Pancreas (tissue), 10 donors: ENCODE results near the gene ARMC6. TPM values are rescaled to one million over a fixed set of nuclear protein-coding genes. Genes with fewer than 3 reads are reported as not detected.
A peak's percentile ranks its signal among the peaks of the same experiment; 100 is the strongest.

ENCODE experiments used
- ATAC-seq, 4 donors: fragments of 200-7000 bp; cut with Tn5 transposase; one replicate each; pipeline versions ENCODE4 v1.8.0 to v1.9.1; 2020; ENCODE audit warnings: mild to moderate bottlenecking in 4 of 4, moderate library complexity in 4 of 4
- DNase-seq, 6 donors: peaks; one replicate each; pipeline ENCODE4 v3.0.0-alpha.2; 2020
- FAIRE-seq: peaks from 2 replicates; lab custom pipeline; 2012; peaks lifted over from hg19 to GRCh38; lab: Jason Lieb, UNC
- H3K27ac ChIP-seq, 4 donors: fragments of 200-600 bp; sonication (generic); 1 replicate in 3 of 4; 2 replicates in 1 of 4; pipeline versions ENCODE4 v1.5.0 to v1.8.0; 2020
- H3K27me3 ChIP-seq, 4 donors: fragments of 200-600 bp; one replicate each; pipeline ENCODE4 v1.8.0; 2021
- H3K36me3 ChIP-seq, 3 donors: fragments of 200-600 bp; sonication (generic) in 1 of 3; one replicate each; pipeline versions ENCODE4 v1.5.0 to v1.8.0; 2020 to 2021
- H3K4me1 ChIP-seq, 3 donors: fragments of 200-600 bp; one replicate each; pipeline ENCODE4 v1.8.0; 2021
- H3K4me3 ChIP-seq, 4 donors: fragments of 200-600 bp; sonication (generic) in 2 of 4; one replicate each; pipeline versions ENCODE4 v1.5.0 to v1.8.0; 2020 to 2021
- H3K9me3 ChIP-seq, 4 donors: fragments of 200-600 bp; one replicate each; pipeline ENCODE4 v1.8.0; 2021
- WGBS, 2 donors: extraction: QIAGEN DNeasy Blood & Tissue Kit; methylation state at CpG; one replicate each; pipeline ENCODE4 v1.1.7; 2013; 5-methylcytosine and 5-hydroxymethylcytosine counted together
- intact Hi-C, 3 donors: fragments of 100-400 bp; cut with DNase I; formaldehyde crosslinking; loops; one replicate each; pipeline versions ENCODE4 v1.11.1 to v1.14.2; 2022
- polyA plus RNA-seq, 2 donors: library from polyadenylated mRNA; stranded (reverse); fragments of 200-250 nt; gene quantifications; one replicate each; pipeline ENCODE4 v1.2.3, GENCODE V29; 2013
- total RNA-seq, 6 donors: library from RNA; stranded (reverse); fragmentation: NEBNext Ultra II Directional in 4 of 6; extraction: Animal tissue kit (Norgen Biotek cat#: 25700) in 4 of 6; gene quantifications; one replicate each; pipeline versions ENCODE4 v1.2.1 to v1.2.4, GENCODE V29; 2021 to 2023
- TF ChIP-seq, protein P1 (sequence below), 4 donors: fragments of 200-600 bp; sonication (generic) in 3 of 4; IDR thresholded peaks; one replicate each; pipeline versions ENCODE4 v1.5.0 to v1.8.0; 2021; ENCODE audit warnings: antibody characterized with exemption in 4 of 4
- donor health status: healthy with polysubstance abuse.
- donor health status: DM: no; HTN: no; CAD: no; lungs with moderate emphysema.
- donor health status: DM: no; HTN: no; CAD: no.
- donor health status: control.
- donor health status: control.
- donor health status: Bipolar disorder and iron deficiency.
- donor health status: DM: yes; HTN: yes; CAD: no.
- donor health status: DM: no; HTN: no; CAD: no.
- donor health status: DM: no; HTN: no; CAD: no.
- donor health status: DM: yes; HTN: yes; CAD: no.

Gene ARMC6
- total and polyA plus RNA-seq, 8 donors = 3.1 to 18.3 (median 7.9) TPM

DNA sequence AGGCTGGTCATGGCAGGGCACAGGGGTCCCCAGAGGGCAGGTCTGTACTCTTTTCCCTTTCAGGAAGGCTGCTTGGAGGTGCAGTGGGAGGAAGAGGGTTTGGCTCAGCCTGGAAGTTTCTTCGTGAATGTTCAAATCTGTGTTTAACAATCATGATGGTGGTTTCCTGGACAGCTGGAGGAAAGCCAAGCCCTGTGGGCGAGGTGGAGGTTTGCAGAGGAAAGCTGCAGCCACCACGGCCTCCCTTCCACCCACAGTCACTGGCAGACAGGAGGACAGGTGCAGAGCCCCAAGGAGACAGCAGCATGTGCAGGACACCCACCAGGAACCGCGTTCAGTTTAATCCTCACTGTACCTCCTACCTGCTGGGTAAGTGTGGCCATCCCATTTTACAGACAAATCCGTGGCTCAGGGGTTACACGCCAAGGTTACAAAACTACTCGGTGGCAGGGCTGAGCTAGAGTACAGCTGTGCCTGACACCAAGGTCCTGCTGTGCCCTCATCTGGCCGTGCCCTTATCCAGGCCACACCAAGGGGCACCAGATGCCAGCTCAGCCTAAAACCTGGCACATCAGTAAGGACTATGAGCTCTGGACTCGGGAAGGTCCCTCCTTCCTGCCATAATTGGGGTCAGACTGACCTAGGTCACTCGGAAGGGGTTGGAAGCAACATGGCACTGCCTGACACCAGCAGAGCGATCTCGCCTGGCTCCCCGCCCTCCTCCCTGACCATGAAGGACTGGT is 34.2 kb upstream of the ARMC6 start:
- Histone ChIP-seq H3K4me3 (no peak overlapping the region), H3K27me3 (no peaks in the 10 kb centered on the region), H3K4me1 (no peaks in the 10 kb centered on the region), H3K9me3 (no peaks in the 10 kb centered on the region), H3K36me3 (peaks cover 0 to 29% (median 5%) of the 10 kb centered on the region in 3 donors), H3K27ac (no peak overlapping the region)
- WGBS, 2 donors = 70 to 71% methylated on average over 14 of the region's 14 CpGs
- ATAC-seq = no peak
- no peak for DNase-seq
- TF ChIP-seq, protein P1, sequence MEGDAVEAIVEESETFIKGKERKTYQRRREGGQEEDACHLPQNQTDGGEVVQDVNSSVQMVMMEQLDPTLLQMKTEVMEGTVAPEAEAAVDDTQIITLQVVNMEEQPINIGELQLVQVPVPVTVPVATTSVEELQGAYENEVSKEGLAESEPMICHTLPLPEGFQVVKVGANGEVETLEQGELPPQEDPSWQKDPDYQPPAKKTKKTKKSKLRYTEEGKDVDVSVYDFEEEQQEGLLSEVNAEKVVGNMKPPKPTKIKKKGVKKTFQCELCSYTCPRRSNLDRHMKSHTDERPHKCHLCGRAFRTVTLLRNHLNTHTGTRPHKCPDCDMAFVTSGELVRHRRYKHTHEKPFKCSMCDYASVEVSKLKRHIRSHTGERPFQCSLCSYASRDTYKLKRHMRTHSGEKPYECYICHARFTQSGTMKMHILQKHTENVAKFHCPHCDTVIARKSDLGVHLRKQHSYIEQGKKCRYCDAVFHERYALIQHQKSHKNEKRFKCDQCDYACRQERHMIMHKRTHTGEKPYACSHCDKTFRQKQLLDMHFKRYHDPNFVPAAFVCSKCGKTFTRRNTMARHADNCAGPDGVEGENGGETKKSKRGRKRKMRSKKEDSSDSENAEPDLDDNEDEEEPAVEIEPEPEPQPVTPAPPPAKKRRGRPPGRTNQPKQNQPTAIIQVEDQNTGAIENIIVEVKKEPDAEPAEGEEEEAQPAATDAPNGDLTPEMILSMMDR (IDR thresholded peaks at IDR 0.05) = no peak
- no peak for FAIRE-seq
- intact Hi-C loops = no loop called here

DNA sequence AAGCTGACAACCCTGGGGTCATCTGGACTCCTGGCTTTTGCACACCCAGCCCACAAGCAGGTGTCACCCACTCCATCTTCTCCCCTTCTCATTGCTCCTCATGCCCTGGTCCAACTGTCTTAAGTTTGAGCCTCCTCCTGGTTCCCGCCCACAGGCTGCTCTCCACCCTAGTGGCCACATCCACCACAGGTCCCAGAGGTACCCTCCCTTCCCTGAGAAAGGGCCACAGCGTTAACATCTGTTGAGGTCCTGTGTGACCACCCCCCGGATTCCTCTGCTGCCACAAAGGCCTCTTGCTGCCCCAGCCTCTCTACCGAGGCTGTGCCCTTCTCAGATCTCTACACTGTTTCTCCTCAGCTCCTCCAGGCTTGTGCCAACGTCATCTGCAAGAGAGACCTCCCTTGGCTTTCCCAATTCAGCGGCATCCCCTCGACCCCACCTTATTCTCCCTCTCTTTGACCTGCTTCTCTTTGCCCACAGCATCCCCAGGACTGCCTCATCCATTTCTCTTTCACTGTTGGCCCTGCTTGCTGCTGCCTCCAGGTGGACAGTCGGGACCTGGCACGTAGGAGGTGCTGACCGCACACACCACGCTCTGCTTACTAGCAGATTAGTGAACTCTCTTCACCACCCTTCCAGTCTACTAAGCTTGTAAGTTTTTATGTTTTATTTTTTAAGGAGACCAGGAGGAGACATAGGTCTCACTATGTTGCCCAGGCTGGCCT is 33.3 kb upstream of the ARMC6 start:
- TF ChIP-seq, protein P1 (IDR thresholded peaks at IDR 0.05) = no peak
- Histone ChIP-seq H3K4me3 (no peak overlapping the region), H3K4me1 (no peaks in the 10 kb centered on the region), H3K9me3 (no peaks in the 10 kb centered on the region), H3K36me3 (peaks cover 0 to 33% (median 5%) of the 10 kb centered on the region in 3 donors), H3K27ac (no peak overlapping the region), H3K27me3 (no peaks in the 10 kb centered on the region)
- intact Hi-C loops = no loop called here
- no peak for DNase-seq
- 83 to 89% methylated on average over 11 of the region's 11 CpGs for WGBS, 2 donors
- no peak for ATAC-seq
- FAIRE-seq = no peak

DNA sequence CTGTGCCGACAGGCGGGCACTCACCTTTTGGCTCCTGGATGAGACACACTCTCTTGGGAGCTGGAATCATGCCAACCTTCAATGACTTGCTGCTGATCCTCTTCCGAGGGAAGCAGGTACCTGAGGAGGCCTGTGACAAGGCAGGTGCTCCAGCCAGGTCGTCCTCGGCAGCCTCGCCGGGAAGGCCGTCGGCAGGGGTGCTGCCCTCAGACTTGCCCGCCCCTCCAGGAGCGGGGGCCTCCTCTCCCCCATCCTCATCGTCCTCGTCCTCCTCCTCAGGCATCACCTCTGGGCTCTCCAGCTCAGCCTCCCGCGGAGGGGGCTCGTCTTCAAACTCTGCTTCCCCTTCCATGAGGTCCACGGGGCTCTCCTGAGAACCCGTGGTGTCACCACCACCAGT is 29.3 kb upstream of the ARMC6 start:
- no peaks in the 10 kb centered on the region for H3K4me1 ChIP-seq
- DNase-seq (peak in 1 of 6 donors; percentile 47), ATAC-seq (no peak), FAIRE-seq (no peak)
- peaks cover 0 to 44% (median 13%) of the 10 kb centered on the region in 3 donors for H3K36me3 ChIP-seq
- no peak overlapping the region for H3K4me3 ChIP-seq
- intact Hi-C loops = no loop called here
- TF ChIP-seq, protein P1 (IDR thresholded peaks at IDR 0.05) = no peak
- H3K27ac ChIP-seq = no peak overlapping the region
- 92% methylated on average over 18 of the region's 18 CpGs for WGBS, 2 donors
- no peaks in the 10 kb centered on the region for H3K27me3 ChIP-seq
- no peaks in the 10 kb centered on the region for H3K9me3 ChIP-seq

DNA sequence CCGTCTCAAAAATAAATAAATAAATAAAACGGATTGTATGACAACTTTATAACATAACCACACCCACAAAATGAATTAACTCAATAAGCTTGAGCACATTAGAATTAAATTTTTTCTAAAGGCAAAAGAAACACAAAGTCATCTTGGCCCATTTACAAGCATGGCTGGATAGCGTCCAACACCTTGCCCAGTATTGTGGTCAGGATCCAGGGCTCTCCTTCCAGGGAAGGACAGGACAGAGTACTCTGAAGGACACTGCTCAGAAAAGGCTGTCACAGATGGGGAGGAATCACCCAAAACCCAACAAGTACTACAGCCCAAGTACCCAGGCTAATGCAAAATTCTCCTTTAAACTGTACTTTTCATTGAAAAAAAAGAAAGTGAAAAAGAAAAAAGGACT is 27.2 kb upstream of the ARMC6 start:
- ATAC-seq (no peak), FAIRE-seq (no peak)

More for the DNA sequence above, 27.2 kb upstream of the ARMC6 start:
- H3K4me3 ChIP-seq = no peak overlapping the region
- H3K27me3 ChIP-seq = no peaks in the 10 kb centered on the region
- no peaks in the 10 kb centered on the region for H3K4me1 ChIP-seq
- TF ChIP-seq, protein P1 (IDR thresholded peaks at IDR 0.05) = no peak
- intact Hi-C loops = no loop called here
- 80 to 82% methylated on average over 3 of the region's 3 CpGs for WGBS, 2 donors
- no peak for DNase-seq
- H3K27ac ChIP-seq = no peak overlapping the region
- peaks cover 0 to 52% (median 21%) of the 10 kb centered on the region in 3 donors for H3K36me3 ChIP-seq
- H3K9me3 ChIP-seq = no peaks in the 10 kb centered on the region
